ENCODE results near the gene SAC3D1. TPM values are rescaled to one million over a fixed set of nuclear protein-coding genes. Genes with fewer than 3 reads are reported as not detected.
A peak's percentile ranks its signal among the peaks of the same experiment; 100 is the strongest.

Gene SAC3D1
- total RNA-seq, 1 experiment from 2014 or later, result 35.8 TPM

- H3K9me3 ChIP-seq (replicated peaks), result peaks cover 5% of the 10 kb centered on the region
- H3K4me3 ChIP-seq, result no peak overlapping the region
- H3K36me3 ChIP-seq, result peaks cover 67% of the 10 kb centered on the region
- no peak overlapping the region for H3K27ac ChIP-seq
- DNase-seq (ENCODE audit: low read depth in 1 of 2, low spot score in 2 of 2), result no peak
- peaks cover 17% of the 10 kb centered on the region for H3K4me1 ChIP-seq (replicated peaks)
- H3K27me3 ChIP-seq (replicated peaks), result no peaks in the 10 kb centered on the region
Observed at GRCh38 chr11:65036931-65037330, 4.1 kb upstream of the SAC3D1 start.

- Histone ChIP-seq H3K9me3 (replicated peaks) (peaks cover 5% of the 10 kb centered on the region), H3K4me1 (replicated peaks) (peaks cover 28% of the 10 kb centered on the region), H3K27ac (peak overlapping the region; percentile 58), H3K27me3 (replicated peaks) (no peaks in the 10 kb centered on the region), H3K4me3 (peak overlapping the region; percentile 93), H3K36me3 (peaks cover 74% of the 10 kb centered on the region)
- DNase-seq (ENCODE audit: low read depth in 1 of 2, low spot score in 2 of 2), result no peak
Observed at GRCh38 chr11:65040520-65040846, 527 bp upstream of the SAC3D1 start.

- peaks cover 70% of the 10 kb centered on the region for H3K36me3 ChIP-seq
- H3K9me3 ChIP-seq (replicated peaks), result peaks cover 5% of the 10 kb centered on the region
- no peak overlapping the region for H3K4me3 ChIP-seq
- H3K4me1 ChIP-seq (replicated peaks), result peaks cover 28% of the 10 kb centered on the region
- H3K27ac ChIP-seq, result no peak overlapping the region
- no peaks in the 10 kb centered on the region for H3K27me3 ChIP-seq (replicated peaks)
- no peak for DNase-seq (ENCODE audit: low read depth in 1 of 2, low spot score in 2 of 2)
Observed at GRCh38 chr11:65042891-65043290, 1.9 kb downstream of the SAC3D1 start.

- peaks cover 62% of the 10 kb centered on the region for H3K36me3 ChIP-seq
- peaks cover 5% of the 10 kb centered on the region for H3K9me3 ChIP-seq (replicated peaks)
- H3K4me3 ChIP-seq, result no peak overlapping the region
- no peak for DNase-seq (ENCODE audit: low read depth in 1 of 2, low spot score in 2 of 2)
- peaks cover 28% of the 10 kb centered on the region for H3K4me1 ChIP-seq (replicated peaks)
- H3K27ac ChIP-seq, result no peak overlapping the region
- no peaks in the 10 kb centered on the region for H3K27me3 ChIP-seq (replicated peaks)
Observed at GRCh38 chr11:65043881-65044501, 3.0 kb downstream of the SAC3D1 start.

GRCh38 chr11:65045061-65045460, 4.1 kb downstream of the SAC3D1 start:
- H3K4me1 ChIP-seq (replicated peaks), result peaks cover 25% of the 10 kb centered on the region
- no peak for DNase-seq (ENCODE audit: low read depth in 1 of 2, low spot score in 2 of 2)

GRCh38 chr11:65045728-65046127, 4.7 kb downstream of the SAC3D1 start:
- H3K4me3 ChIP-seq, result no peak overlapping the region
- no peaks in the 10 kb centered on the region for H3K27me3 ChIP-seq (replicated peaks)
- no peak for DNase-seq (ENCODE audit: low read depth in 1 of 2, low spot score in 2 of 2)
- H3K9me3 ChIP-seq (replicated peaks), result peaks cover 5% of the 10 kb centered on the region
- H3K36me3 ChIP-seq, result peaks cover 53% of the 10 kb centered on the region
- no peak overlapping the region for H3K27ac ChIP-seq
- H3K4me1 ChIP-seq (replicated peaks), result peaks cover 19% of the 10 kb centered on the region

More at GRCh38 chr11:65045061-65045460, 4.1 kb downstream of the SAC3D1 start:
- H3K27me3 ChIP-seq (replicated peaks), result no peaks in the 10 kb centered on the region
- no peak overlapping the region for H3K4me3 ChIP-seq
- no peak overlapping the region for H3K27ac ChIP-seq
- H3K9me3 ChIP-seq (replicated peaks), result peaks cover 5% of the 10 kb centered on the region
- H3K36me3 ChIP-seq, result peaks cover 54% of the 10 kb centered on the region

- Histone ChIP-seq H3K4me1 (replicated peaks) (peaks cover 3% of the 10 kb centered on the region), H3K36me3 (peaks cover 36% of the 10 kb centered on the region), H3K27ac (no peak overlapping the region), H3K27me3 (replicated peaks) (no peaks in the 10 kb centered on the region), H3K4me3 (no peak overlapping the region), H3K9me3 (replicated peaks) (no peaks in the 10 kb centered on the region)
- DNase-seq (ENCODE audit: low read depth in 1 of 2, low spot score in 2 of 2), result no peak
Observed at GRCh38 chr11:65047581-65048422, 6.8 kb downstream of the SAC3D1 start.

GRCh38 chr11:65051398-65051858, 10.4 kb downstream of the SAC3D1 start:
- Histone ChIP-seq H3K4me3 (no peak overlapping the region), H3K27me3 (replicated peaks) (no peaks in the 10 kb centered on the region), H3K4me1 (replicated peaks) (no peaks in the 10 kb centered on the region), H3K36me3 (peaks cover 2% of the 10 kb centered on the region), H3K27ac (no peak overlapping the region), H3K9me3 (replicated peaks) (no peaks in the 10 kb centered on the region; the same call in 1 of the 2 replicates)
- no peak for DNase-seq (ENCODE audit: low read depth in 1 of 2, low spot score in 2 of 2)

- Histone ChIP-seq H3K27me3 (replicated peaks) (no peaks in the 10 kb centered on the region), H3K36me3 (no peaks in the 10 kb centered on the region), H3K9me3 (replicated peaks) (no peaks in the 10 kb centered on the region; the same call in 1 of the 2 replicates), H3K4me3 (no peak overlapping the region), H3K27ac (no peak overlapping the region), H3K4me1 (replicated peaks) (no peaks in the 10 kb centered on the region)
- DNase-seq (ENCODE audit: low read depth in 1 of 2, low spot score in 2 of 2), result no peak
Observed at GRCh38 chr11:65053827-65054508, 13.0 kb downstream of the SAC3D1 start.

GRCh38 chr11:65055538-65055937, 14.5 kb downstream of the SAC3D1 start:
- Histone ChIP-seq H3K4me3 (no peak overlapping the region), H3K36me3 (no peaks in the 10 kb centered on the region), H3K27ac (no peak overlapping the region), H3K9me3 (replicated peaks) (no peaks in the 10 kb centered on the region; the same call in 1 of the 2 replicates), H3K27me3 (replicated peaks) (no peaks in the 10 kb centered on the region; the same call in 1 of the 2 replicates), H3K4me1 (replicated peaks) (no peaks in the 10 kb centered on the region)
- no peak for DNase-seq (ENCODE audit: low read depth in 1 of 2, low spot score in 2 of 2)

GRCh38 chr11:65056999-65057398, 16.0 kb downstream of the SAC3D1 start:
- Histone ChIP-seq H3K27ac (no peak overlapping the region), H3K4me1 (replicated peaks) (no peaks in the 10 kb centered on the region), H3K36me3 (no peaks in the 10 kb centered on the region), H3K9me3 (replicated peaks) (no peaks in the 10 kb centered on the region; the same call in 1 of the 2 replicates), H3K4me3 (no peak overlapping the region), H3K27me3 (replicated peaks) (no peaks in the 10 kb centered on the region; the same call in 1 of the 2 replicates)
- no peak for DNase-seq (ENCODE audit: low read depth in 1 of 2, low spot score in 2 of 2)

GRCh38 chr11:65057526-65057925, 16.5 kb downstream of the SAC3D1 start:
- H3K36me3 ChIP-seq, result no peaks in the 10 kb centered on the region
- no peaks in the 10 kb centered on the region for H3K4me1 ChIP-seq (replicated peaks)
- no peak for DNase-seq (ENCODE audit: low read depth in 1 of 2, low spot score in 2 of 2)
- no peak overlapping the region for H3K27ac ChIP-seq
- no peaks in the 10 kb centered on the region; the same call in 1 of the 2 replicates for H3K9me3 ChIP-seq (replicated peaks)
- H3K4me3 ChIP-seq, result no peak overlapping the region
- no peaks in the 10 kb centered on the region; the same call in 1 of the 2 replicates for H3K27me3 ChIP-seq (replicated peaks)

- H3K36me3 ChIP-seq, result no peaks in the 10 kb centered on the region
- DNase-seq (ENCODE audit: low read depth in 1 of 2, low spot score in 2 of 2), result no peak
- no peaks in the 10 kb centered on the region for H3K4me1 ChIP-seq (replicated peaks)
- no peaks in the 10 kb centered on the region; the same call in 1 of the 2 replicates for H3K27me3 ChIP-seq (replicated peaks)
- H3K9me3 ChIP-seq (replicated peaks), result no peaks in the 10 kb centered on the region; the same call in 1 of the 2 replicates
- no peak overlapping the region for H3K27ac ChIP-seq
- no peak overlapping the region for H3K4me3 ChIP-seq
Observed at GRCh38 chr11:65058012-65058411, 17.0 kb downstream of the SAC3D1 start.
